ENCODE data around the gene PTPN9.
A peak's percentile ranks its signal among the peaks of the same experiment; 100 is the strongest.

The PTPN9 gene

GRCh38 chr15:75578948-75579920 is at the start of gene PTPN9:
Gene PTPN9 (minus strand): TSS chr15:75579315. CDS start chr15:75578776, 539 bp downstream.
- peak; percentile 81 for TF ChIP-seq CTCF (conservative IDR thresholded peaks at IDR 0.05)
- peak; percentile 92 for TF ChIP-seq ZFX (IDR thresholded peaks at IDR 0.05)
- peak within 1 kb of the TSS; percentile 92 for H3K27ac ChIP-seq

GRCh38 chr15:75625542-75626347 is 46.6 kb upstream of the PTPN9 start, which contains the start of gene SNUPN:
Gene SNUPN (minus strand): TSS chr15:75625725. CDS start chr15:75621051, 4,674 bp downstream.
- peak within 1 kb of the TSS; percentile 90 for H3K27ac ChIP-seq
- no peak for TF ChIP-seq CTCF (conservative IDR thresholded peaks at IDR 0.05)
- peak; percentile 60 for TF ChIP-seq ZFX (IDR thresholded peaks at IDR 0.05)

DNA sequence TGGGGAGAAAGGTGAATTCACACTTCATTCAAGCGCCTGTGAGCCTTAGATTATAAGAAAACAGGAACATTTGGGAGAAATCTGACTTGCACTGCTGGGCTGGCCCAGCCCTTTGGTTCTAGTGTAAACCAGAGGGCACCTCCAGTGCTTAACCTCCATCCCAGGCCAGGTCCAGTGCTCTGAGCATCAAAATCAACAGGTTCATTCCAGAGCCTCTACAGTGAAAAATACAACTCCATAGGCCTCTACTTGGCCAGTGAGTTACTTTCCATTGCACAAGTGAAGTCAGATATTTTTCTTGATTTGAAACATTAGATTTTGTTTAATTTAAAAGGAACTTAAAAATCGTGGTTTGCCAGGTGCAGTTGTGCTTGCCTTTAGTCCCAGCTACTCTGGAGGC is 43.4 kb upstream of the PTPN9 start:
- H3K27ac ChIP-seq: no peak overlapping the region
- no peak for TF ChIP-seq ZFX (IDR thresholded peaks at IDR 0.05)
- TF ChIP-seq CTCF (conservative IDR thresholded peaks at IDR 0.05): no peak

GRCh38 chr15:75620841-75621391 is 41.8 kb upstream of the PTPN9 start:
- no peak for TF ChIP-seq CTCF (conservative IDR thresholded peaks at IDR 0.05)
- no peak for TF ChIP-seq ZFX (IDR thresholded peaks at IDR 0.05)
- H3K27ac ChIP-seq: no peak overlapping the region

- TF ChIP-seq ZFX (IDR thresholded peaks at IDR 0.05) (no peak), CTCF (conservative IDR thresholded peaks at IDR 0.05) (no peak)
- H3K27ac ChIP-seq: no peak overlapping the region
Measured at GRCh38 chr15:75620058-75620820, 41.1 kb upstream of the PTPN9 start.

- H3K27ac ChIP-seq: no peak overlapping the region
- TF ChIP-seq CTCF (conservative IDR thresholded peaks at IDR 0.05) (no peak), ZFX (IDR thresholded peaks at IDR 0.05) (no peak)
Measured at GRCh38 chr15:75616766-75617165, 37.7 kb upstream of the PTPN9 start.
